Hematopoietic multipotent progenitor cell treated with erythropoietin and hydrocortisone succinate and interleukin-3 and kit ligand, for 4 days (in vitro differentiated cells): ENCODE measurements around the gene C16orf89.
A peak's percentile ranks its signal among the peaks of the same experiment; 100 is the strongest.
"Not testable (repeated sequence)": the region's sequence is repeated elsewhere in the genome, so short reads cannot be mapped to it uniquely, and the experiment has no call there.

ENCODE experiments used
- DNase-seq: peaks from one replicate; pipeline ENCODE4 v3.0.0-alpha.2; 2015

C16orf89 gene

DNA sequence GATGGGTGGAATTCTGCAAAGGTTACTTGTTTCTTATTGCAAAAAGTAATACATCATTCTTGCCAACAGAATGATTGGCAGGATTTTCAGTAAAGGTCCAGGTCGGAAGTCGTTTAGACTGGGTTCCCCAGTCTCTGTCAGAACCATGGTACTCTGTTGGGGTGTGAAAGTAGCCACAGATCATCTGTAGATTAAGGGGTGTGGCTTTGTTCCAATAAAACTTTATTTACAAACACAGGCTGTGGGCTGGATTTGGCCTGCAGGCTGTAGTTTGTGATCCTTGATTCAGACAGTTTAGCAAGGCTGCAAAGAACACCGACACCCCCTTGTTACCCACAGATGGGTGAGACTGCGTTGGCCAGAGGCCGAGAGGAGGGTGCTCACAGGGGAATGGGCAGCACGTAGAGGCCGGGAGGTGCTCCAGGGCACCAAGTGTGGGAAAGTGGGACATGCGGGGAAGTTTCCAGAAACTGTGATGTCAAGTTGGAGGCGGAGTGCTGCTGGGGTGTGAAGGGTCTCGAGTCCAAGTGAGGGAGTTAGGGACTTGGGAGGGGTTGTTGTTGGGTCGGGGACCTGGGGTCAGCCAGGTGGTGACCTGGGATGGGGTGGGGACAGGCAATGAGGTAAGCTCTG is 18.5 kb upstream of the C16orf89 start:
- DNase-seq, result not testable (repeated sequence)

DNA sequence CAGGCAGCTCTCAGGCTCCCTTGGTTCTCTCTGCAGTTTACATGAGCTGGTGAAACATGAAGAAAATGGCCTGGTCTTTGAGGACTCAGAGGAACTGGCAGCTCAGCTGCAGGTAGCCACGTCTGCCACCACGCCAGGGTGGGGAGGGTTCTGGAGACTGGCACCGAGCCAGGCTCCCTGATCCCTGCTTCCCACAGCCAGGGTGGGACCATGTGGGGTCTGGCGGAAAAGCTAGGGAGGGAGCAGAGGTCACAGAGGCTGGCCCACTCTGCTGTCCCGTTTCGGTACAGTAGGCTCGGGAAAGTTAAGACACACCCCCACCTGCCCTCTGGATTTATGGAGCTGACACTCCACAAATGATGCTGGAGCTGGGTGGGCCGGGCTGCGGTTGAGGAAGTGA is 17.9 kb upstream of the C16orf89 start:
- not testable (repeated sequence) for DNase-seq

DNA sequence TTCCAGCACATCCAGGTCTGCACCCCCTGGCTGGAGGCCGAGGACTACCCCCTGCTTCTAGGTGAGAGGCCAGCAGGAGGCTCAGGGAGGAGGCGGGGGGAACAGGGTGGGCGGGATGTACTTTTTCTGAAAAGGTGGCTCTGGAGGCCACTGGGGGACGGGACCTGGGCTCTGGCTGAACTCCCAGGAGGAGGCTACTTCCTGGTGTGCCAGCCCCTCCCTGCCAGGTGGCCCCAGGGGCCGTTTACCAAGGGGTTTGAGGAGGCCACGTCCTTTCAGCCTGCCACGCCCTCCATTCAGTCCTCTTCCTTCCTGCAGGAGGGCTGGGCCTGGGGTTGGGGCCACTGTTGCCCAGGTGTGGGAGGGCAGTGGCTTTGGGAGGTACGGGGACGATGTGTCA is 15.2 kb upstream of the C16orf89 start:
- DNase-seq, result not testable (repeated sequence)

DNA sequence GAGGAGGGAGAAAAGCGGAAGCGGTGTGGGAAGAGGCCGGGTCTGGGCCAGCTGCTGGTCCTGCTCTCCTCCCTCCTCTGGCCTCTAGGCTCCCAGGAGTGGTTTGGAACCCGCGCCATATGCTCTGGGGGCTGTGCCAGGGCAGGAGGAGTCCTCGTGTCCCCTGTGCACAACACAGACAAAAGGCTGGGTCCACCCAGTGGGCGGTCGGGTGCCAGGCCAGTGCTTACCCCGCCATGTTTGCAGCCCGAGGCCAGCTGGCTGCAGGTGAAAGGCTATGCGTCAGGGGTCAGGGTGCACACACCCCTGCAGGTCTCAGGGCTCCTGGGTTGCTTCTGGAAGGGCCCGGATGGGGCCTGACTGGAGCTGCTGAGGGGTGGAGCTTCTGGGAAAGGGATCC is 14.7 kb upstream of the C16orf89 start:
- DNase-seq, result not testable (repeated sequence)

DNA sequence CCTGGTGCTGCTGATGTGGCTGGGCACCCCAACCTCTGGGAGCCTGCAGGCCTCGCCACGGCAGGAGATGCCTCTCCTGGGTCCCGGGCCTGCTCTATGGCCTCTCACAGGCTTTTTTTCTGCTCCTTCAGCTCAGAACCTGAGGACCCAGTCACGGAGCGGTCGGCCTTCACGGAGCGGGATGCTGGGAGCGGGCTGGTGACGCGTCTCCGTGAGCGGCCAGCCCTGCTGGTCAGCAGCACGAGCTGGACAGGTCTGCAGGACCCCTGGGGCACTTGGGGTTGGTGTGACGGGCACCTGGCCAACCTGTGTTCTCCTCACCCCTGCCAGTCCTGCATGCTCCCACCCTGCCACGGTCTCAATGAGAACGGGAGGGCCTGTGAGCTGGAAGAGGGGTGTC is 12.9 kb upstream of the C16orf89 start:
- DNase-seq, result no peak

DNA sequence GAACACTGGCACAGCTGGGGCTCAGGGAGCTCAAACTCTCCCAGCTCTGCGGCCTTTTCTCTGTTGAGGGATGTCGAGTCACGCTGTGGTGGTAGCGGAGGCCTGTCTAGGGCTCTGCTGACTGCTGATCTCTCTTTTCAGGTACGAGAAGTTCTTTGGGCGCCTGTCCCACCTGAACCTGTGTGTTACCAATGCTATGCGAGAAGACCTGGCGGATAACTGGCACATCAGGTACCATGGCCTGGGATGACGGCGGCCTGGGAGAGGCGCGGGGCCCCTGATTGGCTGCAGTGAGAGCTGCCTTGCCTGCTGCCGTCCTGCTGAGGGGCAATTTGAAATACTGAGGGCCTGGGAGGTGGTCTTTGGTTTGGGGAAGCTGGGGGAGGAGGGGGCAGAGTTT is 11.5 kb upstream of the C16orf89 start:
- no peak for DNase-seq

DNA sequence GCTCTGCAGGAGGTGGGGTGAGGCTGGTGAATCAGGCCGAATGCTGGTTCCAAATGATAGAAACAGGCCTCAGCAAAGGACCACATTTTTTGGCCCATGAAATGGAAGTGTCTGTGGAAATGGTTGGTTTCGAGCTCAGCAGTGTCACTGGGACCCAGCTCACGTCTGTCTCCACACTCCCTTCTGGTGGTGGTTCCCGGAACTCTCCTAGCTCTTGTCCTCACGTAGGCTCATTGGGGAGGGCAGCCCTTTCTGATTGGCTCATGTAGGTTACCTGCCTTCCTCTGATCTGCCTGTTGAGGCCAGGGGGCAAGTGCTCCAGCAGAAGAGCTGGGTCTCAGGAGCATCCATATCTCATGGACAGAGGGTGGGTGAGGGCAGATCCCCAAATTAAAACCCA is 9.9 kb upstream of the C16orf89 start:
- DNase-seq, result peak; percentile 15

DNA sequence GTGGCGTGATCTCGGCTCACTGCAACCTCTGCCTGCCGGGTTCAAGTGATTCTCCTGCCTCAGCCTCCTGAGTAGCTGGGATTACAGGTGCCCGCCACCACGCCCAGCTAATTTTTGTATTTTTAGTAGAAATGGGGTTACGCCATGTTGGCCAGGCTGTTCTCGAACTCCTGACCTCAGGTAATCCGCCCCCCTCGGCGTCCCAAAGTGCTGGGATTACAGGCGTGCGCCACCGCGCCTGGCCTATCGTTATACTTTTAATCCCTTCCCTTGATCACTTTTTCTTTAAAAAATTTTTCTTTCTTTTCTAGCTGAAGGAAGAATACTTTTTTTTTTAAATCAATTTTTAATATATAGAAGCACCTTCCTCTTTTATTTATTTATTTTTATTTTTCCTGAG is 8.0 kb upstream of the C16orf89 start:
- DNase-seq, result not testable (repeated sequence)

DNA sequence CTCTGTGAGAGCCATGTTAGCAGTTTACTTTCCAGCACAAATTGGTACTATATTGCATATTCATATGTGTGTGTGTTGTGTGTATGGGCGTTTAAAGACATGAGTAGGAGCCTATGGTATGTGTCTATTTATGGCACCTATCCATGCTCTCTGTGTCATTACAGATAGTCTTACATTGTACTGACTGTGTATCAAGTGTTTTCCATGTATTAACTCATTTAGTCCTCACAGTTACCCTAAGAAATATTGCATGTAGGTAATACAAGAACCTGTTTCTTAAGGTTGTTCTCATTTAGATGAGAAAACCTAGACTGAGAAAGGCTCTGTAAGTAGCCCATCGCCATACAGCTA is 7.5 kb upstream of the C16orf89 start:
- DNase-seq, result no peak

DNA sequence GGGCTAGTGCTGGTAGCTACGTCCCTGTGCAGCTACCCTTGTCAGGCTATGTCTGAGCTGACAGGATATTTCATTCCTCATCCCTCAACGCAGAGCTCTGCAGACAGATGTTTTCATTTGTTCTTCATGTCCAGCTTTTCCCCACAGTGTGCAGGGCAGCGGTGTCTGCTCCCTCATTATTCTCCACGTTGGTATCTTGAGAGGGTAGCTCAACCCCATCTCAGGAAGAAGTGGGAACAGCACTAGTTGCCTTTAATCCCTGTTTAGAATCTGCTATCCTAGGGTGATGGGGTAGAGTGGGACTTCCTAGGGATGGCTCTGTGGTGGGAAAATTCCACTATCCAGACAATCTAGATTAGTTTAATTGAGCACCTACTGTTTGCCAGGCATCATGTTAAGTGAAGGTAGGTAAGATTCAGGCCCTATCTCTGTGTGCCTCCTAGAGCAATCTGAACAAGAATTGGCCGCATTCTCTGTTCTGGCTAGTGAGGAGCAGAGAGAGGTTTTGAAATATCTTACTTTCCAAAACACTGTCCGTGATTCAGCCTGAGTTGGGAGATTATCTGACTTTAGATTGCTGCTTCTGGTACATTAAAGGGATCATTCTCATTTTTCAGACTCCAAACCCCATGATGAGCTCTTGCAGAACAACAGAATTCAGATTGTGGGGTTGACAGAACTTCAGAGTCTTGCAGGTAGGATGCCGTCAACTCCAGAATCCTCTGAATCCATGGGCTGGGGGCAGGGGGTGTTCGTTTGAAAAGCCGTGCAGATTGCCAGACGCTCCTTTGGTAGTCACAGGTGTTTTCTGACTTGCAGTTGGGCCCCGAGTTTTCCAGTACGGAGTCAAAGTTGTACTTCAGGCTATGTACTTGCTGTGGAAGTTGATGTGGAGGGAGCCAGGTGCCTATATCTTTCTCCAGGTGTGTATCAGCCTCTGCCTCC is 6.8 kb upstream of the C16orf89 start:
- no peak for DNase-seq

DNA sequence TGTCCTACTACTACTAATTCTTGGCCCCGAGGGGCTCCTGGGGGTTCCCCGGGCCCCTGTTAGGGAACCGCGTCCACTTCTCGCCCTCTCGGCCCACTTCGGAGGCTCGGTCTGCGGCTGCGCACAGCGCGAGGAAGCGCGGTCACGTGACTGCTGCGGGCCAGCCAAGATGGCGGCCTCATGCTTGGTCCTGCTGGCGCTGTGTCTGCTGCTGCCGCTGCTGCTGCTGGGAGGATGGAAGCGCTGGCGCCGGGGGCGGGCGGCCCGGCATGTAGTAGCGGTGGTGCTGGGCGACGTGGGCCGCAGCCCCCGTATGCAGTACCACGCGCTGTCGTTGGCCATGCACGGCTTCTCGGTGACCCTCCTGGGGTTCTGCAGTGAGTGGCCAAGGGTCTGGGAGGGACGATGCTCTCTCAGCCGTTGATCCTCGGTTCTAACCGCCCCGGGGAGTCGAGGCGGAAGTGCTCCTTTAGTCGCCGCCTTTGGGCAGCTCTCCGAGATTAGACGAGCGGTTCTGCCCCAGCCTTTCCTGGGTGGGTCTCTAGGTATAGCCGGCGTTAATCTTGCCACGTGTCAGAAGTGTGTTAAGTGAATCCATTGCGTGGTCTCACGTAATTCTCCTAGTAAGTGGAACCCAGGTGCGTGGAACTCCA is 6.1 kb upstream of the C16orf89 start, which contains the start of gene ALG1:
Gene ALG1, plus strand, starts transcription at position 163 of the 653 bp plus-strand sequence. Its CDS starts 7 bp downstream, at position 170.
- DNase-seq, result peak; percentile 94

DNA sequence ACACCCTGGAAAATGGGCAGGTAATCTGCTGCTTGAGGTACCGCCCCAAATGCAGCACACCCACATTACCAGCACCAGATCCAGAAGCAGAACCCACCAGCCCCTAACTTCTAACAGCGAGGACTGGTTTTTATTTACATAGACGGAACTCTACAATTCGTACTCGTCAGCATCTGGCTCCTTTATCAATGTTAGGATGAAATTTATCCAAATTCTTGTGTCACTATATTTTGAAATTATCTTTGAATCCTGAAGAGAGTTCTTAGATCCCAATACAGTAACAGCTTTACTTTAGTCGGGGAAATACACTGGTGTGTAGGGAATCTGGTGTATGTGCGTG is 5.6 kb upstream of the C16orf89 start:
- DNase-seq, result no peak

DNA sequence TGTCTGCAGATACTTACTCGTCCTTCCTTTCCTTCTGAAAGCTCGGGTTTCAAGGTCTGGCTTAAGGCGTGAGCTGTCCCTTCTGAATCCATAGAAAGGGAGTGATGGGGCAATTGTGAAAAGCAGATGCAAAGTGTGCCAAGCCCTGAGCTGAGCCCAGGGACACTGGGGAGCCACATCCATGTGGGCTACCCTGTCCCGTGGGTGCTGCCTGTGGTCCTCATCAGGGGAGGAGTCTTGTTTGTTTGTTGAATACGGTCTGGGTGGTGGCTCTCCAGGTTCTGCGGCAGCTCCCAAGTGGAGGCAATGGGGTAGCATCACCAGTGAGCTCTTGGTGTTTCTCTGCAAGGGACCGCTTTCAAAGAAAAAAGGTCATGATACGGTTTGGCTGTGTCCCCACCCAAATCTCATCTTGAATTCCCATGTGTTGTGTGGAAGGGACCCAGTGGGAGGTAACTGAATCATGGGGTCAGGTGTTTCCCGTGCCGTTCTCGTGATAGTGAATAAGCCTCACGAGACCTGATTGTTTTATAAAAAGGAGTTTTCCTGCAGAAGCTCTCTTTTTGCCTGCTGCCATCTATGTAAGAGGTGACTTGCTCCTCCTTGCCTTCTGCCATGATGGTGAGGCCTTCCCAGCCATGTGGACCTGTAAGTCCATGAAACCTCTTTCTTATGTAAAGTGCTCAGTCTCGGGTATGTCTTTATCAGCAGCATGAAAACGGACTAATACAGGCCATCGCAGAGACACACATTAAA is 4.9 kb upstream of the C16orf89 start:
- no peak for DNase-seq

DNA sequence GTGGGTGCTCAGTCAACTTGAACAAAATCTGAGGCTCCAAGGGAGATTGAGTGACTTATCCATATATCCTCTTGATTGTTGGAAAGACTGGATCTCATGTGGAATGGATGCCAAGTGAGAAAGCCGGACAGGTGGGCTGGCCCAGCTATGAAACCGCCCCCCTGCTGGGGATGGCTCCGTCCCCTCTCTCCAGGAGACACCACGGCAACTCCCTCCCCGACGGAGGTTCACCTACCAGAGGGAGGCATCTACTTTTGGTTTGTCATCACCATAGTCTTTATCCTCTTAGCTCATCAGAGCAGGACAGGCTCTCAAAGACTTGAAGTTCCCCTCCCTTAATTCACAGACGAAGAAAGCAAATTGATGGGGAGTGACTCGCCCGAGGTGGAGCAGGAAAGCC is 4.1 kb upstream of the C16orf89 start:
- DNase-seq, result no peak

DNA sequence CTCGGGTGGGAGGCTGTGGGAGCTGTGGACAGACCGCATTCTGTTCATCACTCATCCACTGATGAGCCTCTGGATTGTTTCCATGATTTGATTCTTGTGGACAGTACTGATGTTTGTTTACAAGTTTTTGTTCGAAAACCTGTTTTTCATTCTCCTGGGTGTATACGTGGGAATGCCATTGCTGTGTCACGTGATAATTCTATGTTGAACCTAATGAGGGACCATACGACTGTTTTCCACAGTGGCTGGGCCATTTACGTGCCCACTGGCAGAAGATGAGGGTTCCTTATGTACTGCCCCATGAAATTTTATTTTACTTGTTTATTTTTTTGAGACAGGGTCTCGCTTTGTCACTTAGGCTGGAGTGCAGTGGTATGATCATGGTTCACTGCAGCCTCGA is 3.3 kb upstream of the C16orf89 start:
- DNase-seq, result no peak

DNA sequence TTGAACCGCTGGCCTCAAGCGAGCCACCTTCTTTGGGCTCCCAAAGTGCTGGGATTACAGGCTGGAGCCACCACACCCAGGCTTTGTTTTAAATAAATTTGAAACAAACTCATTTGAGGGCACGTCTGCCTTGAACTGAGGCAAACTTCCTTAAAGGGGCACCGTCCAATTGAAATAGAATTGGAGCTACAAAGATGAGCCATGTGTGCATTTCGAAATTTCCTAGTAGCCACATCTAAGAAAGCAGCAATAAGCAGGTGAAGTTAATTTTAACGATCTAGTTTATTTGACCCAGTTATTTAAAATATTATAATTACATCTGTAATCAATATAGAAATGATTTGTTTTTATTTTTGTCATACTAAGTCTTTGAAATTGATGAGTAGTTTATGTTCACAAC is 755 bp upstream of the C16orf89 start:
- no peak for DNase-seq

DNA sequence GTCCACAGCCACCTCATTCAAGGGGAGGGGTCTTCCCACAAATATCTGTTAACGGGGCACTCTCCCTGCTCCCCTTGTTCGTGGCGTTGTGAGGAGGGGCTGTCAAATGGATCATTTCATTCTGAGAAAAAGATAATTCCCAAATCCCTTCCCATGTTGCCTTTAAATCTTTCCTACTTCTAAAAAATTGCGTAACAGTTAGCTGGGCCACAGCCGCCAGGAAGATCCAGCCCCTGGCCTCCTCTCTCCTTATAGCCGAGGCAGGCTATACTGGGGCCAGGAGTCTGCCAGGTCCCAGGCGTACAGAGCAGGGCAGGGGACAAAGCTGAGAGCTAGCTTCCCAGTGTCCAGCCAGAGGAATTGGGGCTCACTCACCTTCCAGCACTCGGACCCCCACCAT is 430 bp downstream of the C16orf89 start:
- no peak for DNase-seq

DNA sequence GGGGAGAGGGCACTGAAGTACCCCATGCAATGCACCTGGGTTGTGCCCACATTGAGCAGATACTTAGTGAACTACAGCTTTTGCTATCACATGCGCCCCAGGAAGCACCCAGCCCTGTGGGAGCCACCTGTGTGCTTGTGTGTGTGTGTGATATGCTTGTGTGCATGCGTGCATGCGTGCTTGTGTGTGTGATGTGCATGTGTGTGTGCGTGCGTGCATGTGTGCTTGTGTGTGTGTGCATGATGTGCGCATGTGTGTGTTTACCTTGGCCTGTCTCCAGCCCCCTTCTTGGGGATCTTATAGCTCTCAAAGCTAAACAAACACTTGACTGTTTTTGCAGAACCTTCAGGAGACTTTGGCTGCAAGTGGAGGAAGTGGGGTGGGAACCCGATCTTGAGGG is 841 bp downstream of the C16orf89 start:
- no peak for DNase-seq

DNA sequence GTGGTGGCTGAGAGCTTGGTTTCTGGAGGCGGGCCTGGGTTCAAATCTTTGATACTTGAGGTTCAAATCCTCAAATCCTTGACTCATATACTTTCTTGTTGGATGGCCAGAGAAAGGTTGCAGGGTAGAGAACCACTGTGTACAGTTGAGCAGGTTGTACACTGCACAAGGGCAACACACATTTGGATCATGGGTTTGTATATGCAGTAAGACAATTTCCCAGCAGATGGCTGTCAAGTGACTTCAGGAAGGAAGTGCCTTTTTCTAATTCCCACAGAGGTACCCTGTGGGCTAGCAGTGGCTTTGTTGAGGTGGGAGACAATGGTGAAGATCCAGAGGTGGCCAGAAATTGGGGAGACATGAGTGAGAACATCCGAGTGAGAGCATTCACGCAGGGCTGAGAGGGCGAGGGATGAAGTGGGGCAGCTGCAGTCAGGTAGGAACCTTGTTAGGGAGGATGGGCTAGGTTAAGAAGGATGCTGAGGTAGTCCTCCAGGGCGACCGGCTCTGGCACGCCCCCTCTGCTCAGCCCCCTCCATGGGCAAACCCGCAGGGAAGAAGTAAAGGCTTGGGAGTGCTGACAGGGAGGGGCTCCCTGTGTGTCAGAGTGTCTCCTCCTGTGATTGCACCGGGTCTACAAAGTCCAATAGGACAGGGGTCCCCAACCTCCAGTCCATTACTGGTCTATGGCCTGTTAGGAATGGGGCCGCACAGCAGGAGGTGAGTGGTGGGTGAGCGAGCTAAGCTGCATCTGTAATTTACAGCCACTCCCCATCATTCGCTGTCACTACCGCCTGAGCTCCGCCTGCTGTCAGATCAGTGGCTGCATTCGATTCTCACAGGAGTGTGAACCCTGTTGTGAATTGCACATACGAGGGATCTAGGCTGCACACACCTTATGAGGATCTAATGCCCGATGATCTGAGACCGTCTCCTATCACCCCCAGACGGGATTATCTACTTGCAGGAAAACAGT is 2.7 kb downstream of the C16orf89 start:
- peak; percentile 14 for DNase-seq

DNA sequence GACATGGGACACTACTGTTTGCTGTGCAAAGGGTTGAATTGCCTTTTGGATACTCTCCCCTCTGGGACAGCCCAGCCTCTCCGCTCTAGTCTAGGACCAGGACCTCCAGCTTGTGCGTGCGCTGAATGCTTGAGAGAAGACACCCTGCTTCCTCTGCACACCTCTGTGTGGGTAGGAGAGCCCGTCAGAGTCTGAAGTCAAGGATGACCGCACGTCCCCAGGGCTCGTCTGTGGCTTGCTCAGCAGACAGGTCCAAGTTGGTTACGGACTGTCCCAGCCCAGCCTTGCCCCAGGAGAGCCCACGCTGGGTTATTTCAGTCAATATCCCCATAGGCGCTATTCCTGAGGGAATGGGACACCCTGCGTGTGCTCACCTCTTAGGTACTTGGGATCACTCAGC is 3.7 kb downstream of the C16orf89 start:
- DNase-seq, result no peak

DNA sequence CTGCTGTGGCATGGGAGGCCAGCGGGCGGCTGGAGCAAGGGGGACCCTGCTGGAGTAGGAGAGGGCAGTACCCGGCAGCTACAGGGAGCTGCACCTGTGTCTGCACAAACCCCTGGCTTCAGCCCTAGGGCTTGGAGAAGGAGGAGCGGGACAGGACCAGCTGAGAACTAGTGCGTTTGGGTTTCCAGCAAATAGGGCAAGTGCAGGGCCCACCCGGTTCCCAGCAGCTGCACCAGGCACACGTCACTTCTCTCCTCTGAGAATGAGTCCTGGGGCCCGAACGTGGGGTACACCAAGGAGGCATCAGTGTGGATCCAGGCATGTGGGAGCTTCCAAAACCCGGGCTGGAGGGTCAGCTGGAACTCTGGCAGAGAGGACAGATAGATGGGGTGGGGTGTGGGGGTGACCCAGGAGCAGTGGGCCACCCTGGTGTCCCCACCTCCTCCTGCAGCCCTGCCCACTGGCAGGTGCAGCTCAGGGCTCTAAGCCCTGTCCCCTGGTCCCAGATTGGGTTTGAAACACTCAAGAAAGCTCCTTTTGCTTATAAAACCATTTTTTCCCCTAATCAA is 5.6 kb downstream of the C16orf89 start:
- DNase-seq, result no peak
